ENCODE results near the gene CRIP3. TPM values are rescaled to one million over a fixed set of nuclear protein-coding genes. Genes with fewer than 3 reads are reported as not detected.

CRIP3 gene
- total and polyA plus RNA-seq, 2 of the 13 experiments (the other 11 are each of a cell fraction or from before 2014, with no cell fraction given) = 6.3 to 9.3 TPM

DNA sequence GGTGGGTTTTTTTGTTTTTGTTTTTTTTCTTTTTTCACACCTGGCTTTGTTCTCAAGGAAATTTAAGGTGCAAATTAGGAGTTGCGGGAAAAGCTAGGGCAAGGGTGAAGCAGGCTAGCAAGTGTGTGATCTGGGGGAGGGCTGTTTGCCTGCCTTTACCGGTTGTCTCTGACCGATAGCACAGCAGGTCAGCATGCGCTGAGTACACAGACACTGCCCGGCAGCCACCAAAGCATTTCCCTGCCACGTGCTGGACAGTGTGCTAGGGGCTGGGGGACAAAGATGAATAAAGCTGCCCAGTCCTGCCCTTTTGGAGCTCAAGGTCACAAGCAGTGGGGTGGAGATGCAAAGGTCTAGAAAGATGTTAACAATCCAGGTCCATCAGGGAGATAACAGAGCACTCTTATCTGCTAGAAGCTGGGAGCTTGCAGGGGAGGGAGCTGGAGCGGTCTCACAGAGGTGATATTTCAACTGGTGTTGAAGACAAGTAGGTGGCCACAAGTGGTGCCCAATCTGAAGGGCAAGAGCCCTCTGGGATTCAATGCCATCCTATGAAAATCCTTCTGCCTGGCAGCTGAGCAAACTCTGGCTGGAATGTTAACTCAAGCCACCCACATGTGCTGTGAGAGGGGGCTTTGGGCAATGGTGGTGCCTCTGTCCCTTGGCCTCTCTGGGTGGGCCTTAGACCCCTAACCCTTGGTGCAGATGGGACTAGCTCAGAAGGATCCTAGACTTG, 40.8 kb downstream of the CRIP3 start (continued):
- TF ChIP-seq ZNF484 (CRISPR knock-in tag; IDR thresholded peaks at IDR 0.05; ENCODE audit: borderline replicate concordance, low read depth) (no peak), RELA (CRISPR knock-in tag; IDR thresholded peaks at IDR 0.05) (peak; percentile 32; the same call in 1 of the 2 replicates), RFX1 (IDR thresholded peaks at IDR 0.05) (no peak), SNRNP70 (IDR thresholded peaks at IDR 0.05; ENCODE audit: low read depth, low read length) (no peak), ZNF510 (CRISPR knock-in tag; IDR thresholded peaks at IDR 0.05; ENCODE audit: low read depth) (peak; percentile 88; the same call in 1 of the 2 replicates), TAF1 (CRISPR knock-in tag; IDR thresholded peaks at IDR 0.05) (no peak; the same call in none of the 2 replicates), DR1 (CRISPR knock-in tag; IDR thresholded peaks at IDR 0.05) (peak; percentile 77; the same call in 1 of the 2 replicates), ZNF747 (CRISPR knock-in tag; IDR thresholded peaks at IDR 0.05; ENCODE audit: borderline replicate concordance) (peak; percentile 100), SKI (IDR thresholded peaks at IDR 0.05; ENCODE audit: partially characterized antibody) (peak; percentile 100), KDM1A (CRISPR knock-in tag; IDR thresholded peaks at IDR 0.05) (peak; percentile 97), ZNF296 (CRISPR knock-in tag; conservative IDR thresholded peaks at IDR 0.05) (peak; percentile 98), POLR2A (IDR thresholded peaks at IDR 0.05; ENCODE audit: insufficient read depth in 1 of 2, low read depth in 2 of 2, low read length in 2 of 2) (no peak; a peak in 1 of 4 replicates), ZBTB21 (CRISPR knock-in tag; IDR thresholded peaks at IDR 0.05) (peak; percentile 51; the same call in 1 of the 2 replicates), SYNCRIP (IDR thresholded peaks at IDR 0.05; ENCODE audit: insufficient read depth, low read depth, low read length) (no peak), ZNF17 (CRISPR knock-in tag; IDR thresholded peaks at IDR 0.05) (peak; percentile 91; the same call in 1 of the 2 replicates)
- TF ChIP-seq, protein P1, sequence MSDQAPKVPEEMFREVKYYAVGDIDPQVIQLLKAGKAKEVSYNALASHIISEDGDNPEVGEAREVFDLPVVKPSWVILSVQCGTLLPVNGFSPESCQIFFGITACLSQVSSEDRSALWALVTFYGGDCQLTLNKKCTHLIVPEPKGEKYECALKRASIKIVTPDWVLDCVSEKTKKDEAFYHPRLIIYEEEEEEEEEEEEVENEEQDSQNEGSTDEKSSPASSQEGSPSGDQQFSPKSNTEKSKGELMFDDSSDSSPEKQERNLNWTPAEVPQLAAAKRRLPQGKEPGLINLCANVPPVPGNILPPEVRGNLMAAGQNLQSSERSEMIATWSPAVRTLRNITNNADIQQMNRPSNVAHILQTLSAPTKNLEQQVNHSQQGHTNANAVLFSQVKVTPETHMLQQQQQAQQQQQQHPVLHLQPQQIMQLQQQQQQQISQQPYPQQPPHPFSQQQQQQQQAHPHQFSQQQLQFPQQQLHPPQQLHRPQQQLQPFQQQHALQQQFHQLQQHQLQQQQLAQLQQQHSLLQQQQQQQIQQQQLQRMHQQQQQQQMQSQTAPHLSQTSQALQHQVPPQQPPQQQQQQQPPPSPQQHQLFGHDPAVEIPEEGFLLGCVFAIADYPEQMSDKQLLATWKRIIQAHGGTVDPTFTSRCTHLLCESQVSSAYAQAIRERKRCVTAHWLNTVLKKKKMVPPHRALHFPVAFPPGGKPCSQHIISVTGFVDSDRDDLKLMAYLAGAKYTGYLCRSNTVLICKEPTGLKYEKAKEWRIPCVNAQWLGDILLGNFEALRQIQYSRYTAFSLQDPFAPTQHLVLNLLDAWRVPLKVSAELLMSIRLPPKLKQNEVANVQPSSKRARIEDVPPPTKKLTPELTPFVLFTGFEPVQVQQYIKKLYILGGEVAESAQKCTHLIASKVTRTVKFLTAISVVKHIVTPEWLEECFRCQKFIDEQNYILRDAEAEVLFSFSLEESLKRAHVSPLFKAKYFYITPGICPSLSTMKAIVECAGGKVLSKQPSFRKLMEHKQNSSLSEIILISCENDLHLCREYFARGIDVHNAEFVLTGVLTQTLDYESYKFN (CRISPR knock-in tag; conservative IDR thresholded peaks at IDR 0.05) = peak; percentile 100
- TF ChIP-seq, protein P2, sequence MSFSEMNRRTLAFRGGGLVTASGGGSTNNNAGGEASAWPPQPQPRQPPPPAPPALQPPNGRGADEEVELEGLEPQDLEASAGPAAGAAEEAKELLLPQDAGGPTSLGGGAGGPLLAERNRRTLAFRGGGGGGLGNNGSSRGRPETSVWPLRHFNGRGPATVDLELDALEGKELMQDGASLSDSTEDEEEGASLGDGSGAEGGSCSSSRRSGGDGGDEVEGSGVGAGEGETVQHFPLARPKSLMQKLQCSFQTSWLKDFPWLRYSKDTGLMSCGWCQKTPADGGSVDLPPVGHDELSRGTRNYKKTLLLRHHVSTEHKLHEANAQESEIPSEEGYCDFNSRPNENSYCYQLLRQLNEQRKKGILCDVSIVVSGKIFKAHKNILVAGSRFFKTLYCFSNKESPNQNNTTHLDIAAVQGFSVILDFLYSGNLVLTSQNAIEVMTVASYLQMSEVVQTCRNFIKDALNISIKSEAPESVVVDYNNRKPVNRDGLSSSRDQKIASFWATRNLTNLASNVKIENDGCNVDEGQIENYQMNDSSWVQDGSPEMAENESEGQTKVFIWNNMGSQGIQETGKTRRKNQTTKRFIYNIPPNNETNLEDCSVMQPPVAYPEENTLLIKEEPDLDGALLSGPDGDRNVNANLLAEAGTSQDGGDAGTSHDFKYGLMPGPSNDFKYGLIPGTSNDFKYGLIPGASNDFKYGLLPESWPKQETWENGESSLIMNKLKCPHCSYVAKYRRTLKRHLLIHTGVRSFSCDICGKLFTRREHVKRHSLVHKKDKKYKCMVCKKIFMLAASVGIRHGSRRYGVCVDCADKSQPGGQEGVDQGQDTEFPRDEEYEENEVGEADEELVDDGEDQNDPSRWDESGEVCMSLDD (CRISPR knock-in tag; IDR thresholded peaks at IDR 0.05; ENCODE audit: borderline replicate concordance) = peak; percentile 80; the same call in 1 of the 2 replicates
- TF ChIP-seq, protein P3, sequence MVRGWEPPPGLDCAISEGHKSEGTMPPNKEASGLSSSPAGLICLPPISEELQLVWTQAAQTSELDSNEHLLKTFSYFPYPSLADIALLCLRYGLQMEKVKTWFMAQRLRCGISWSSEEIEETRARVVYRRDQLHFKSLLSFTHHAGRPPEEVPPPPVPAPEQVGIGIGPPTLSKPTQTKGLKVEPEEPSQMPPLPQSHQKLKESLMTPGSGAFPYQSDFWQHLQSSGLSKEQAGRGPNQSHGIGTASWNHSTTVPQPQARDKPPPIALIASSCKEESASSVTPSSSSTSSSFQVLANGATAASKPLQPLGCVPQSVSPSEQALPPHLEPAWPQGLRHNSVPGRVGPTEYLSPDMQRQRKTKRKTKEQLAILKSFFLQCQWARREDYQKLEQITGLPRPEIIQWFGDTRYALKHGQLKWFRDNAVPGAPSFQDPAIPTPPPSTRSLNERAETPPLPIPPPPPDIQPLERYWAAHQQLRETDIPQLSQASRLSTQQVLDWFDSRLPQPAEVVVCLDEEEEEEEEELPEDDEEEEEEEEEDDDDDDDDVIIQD (CRISPR knock-in tag; IDR thresholded peaks at IDR 0.05; ENCODE audit: low read depth) = peak; percentile 97
- TF ChIP-seq, protein P4, sequence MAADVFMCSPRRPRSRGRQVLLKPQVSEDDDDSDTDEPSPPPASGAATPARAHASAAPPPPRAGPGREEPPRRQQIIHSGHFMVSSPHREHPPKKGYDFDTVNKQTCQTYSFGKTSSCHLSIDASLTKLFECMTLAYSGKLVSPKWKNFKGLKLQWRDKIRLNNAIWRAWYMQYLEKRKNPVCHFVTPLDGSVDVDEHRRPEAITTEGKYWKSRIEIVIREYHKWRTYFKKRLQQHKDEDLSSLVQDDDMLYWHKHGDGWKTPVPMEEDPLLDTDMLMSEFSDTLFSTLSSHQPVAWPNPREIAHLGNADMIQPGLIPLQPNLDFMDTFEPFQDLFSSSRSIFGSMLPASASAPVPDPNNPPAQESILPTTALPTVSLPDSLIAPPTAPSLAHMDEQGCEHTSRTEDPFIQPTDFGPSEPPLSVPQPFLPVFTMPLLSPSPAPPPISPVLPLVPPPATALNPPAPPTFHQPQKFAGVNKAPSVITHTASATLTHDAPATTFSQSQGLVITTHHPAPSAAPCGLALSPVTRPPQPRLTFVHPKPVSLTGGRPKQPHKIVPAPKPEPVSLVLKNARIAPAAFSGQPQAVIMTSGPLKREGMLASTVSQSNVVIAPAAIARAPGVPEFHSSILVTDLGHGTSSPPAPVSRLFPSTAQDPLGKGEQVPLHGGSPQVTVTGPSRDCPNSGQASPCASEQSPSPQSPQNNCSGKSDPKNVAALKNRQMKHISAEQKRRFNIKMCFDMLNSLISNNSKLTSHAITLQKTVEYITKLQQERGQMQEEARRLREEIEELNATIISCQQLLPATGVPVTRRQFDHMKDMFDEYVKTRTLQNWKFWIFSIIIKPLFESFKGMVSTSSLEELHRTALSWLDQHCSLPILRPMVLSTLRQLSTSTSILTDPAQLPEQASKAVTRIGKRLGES (CRISPR knock-in tag; IDR thresholded peaks at IDR 0.05; ENCODE audit: borderline replicate concordance) = peak; percentile 100
